ENCODE data around the gene VPS39.

VPS39 gene

DNA sequence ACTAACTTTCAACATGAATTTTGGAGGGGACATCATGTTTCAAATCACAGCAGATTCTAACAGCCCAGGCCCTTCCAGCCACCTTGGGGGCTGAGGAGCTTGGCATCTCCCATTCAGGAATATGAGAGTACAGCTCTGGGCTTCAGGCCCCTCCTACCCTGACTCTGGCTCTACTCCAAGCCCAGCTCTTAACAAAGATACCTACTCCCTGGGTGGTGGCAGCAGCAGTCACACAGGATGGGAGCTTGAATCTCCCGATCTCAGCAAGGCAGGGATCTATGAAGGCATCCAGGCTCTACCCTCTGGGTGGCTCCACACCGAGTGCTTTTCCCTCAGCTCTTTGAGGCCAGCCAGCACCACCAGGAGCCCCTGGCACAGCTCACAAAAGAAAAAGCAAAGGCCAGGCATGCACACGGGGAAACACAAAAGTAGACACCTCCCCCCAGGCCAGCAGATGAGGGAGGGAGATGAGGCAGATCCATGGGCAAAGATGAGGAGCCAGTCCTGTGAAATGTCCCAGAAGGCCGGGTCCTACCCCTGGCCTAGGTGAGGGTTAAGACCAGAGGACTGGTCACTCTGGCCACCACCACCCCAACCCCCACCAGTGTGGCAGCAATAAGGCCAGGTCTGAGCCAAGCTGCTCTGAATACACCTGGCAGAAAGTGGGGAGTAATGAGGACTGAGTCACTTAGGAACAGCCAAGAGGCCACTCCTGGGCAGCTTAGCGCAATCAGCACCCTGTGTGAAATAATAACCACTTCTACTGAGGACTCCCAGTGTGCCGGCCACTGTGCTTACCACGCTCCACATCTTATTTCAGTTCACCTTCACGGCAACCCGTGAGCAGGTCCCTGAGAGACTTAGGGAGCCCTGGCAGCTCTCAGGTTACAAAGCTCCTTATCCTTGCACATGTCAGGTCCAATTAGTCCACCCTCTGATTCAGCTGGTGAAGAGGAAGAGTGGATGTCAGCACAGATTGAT lies 76.0 kb downstream of the VPS39 start:
- no peak for DNase-seq (ENCODE audit: low read depth in 3 of 3)

DNA sequence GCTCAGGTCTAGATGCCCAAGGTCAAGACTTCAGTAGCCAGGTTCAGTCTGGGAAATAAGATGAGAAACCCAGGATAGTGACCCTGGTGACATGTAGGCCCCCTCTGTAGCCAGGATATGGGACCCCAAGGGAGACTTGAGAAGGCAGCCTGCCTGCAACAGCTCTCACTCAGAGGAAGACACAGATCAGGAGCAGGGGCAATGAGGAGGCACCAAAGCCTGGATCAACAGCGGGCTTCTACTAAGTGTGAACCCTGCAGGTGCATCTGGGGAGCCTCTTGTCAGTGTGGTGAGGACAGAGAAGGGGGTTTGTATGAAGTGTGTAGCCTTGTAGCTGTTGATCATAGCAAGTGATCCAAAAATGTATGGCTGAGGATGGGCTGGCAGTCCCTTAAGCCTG lies 77.1 kb downstream of the VPS39 start:
- no peak for DNase-seq (ENCODE audit: low read depth in 3 of 3)

DNA sequence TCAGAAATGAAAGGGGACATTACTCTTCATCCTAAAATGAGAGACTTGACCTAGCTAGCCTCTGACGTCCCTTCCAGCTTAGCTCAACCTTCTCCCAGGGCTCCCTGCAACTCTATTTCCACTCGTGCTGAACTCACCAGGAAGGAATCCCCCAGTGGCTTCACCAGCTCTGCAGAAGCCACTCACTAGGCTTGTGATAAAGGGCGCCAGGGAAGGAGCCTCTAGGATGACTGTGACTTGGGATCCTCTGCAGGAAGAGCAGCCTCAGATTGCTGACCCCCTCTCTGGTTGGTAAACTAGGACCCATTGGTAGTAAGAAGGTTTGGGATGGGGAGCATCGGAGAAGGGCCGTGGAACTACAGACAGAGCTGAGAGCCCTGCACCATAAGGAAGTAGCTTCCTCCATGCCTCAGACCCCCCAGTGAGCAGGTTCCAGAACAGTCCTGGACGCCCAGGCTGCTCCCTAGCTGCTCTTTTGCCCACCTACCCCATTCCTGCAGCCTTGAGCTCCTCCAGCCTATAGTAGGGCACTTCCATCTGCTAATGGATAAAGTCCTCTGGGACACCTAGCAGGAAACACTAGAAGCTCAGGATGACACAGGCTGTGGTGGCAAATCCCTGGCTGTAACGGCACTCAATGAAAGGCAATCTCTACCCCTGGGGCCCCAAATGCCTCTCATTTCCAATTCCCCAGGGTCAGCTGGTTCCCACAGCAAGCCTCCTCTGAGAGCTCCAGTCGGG lies 77.7 kb downstream of the VPS39 start:
- no peak for DNase-seq (ENCODE audit: low read depth in 3 of 3)

DNA sequence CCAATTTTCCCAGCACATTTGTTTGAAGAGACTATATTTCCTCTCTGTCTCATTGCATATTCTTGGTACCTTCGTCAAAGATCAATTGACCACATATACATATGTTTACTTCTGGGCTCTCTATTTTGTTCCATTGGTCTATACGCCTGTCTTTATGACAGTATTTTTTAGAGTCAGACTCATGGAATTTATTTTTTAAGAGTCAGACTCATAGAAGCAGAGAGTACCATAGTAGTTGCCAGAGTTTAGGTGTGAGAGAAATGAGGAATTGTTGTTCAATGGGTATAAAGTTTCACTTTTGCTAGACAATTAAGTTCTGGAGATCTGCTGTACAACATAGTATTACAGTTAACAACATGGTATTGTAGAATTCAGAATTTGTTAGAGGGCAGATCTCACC lies 78.7 kb downstream of the VPS39 start:
- no peak for DNase-seq (ENCODE audit: low read depth in 3 of 3)

DNA sequence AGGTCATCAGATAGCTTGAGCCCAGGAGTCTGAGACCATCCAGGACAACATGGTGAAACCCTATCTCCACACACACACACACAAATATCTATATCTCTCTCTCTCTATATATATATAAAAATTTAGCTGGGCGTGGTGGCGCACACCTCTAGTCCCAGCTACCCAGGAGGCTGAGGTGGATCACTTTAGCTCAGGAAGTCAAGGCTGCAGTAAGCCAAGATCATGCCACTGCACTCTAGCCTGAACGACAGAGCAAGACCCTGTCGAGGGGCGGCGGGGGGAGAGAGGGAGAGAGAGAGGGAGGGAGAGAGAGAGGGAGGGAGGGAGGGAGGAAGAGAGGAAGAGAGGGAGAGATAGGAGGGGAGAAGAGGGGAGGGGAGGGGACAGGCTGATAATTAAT lies 79.6 kb downstream of the VPS39 start:
- DNase-seq (ENCODE audit: low read depth in 3 of 3) = no peak

DNA sequence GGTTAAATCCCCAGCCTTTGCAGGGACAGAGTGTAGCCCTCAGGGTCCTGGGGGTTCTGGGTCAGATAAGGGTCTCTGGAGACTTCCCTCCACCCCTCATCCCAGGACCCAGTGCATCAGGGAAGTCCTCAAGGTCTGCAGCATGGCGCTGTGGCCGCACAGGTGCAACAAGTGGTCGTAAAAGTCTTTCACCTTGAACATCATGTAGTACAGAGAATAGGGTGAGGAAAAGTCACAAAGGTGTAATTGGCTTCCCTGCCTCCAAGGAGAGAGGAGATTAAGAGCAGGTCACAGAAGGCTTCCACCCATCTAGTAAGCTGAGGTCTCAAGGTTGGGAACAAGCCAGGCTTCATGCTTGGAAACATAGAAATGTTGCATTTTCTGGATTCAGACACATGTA lies 84.6 kb downstream of the VPS39 start:
- DNase-seq (ENCODE audit: low read depth in 3 of 3) = no peak

DNA sequence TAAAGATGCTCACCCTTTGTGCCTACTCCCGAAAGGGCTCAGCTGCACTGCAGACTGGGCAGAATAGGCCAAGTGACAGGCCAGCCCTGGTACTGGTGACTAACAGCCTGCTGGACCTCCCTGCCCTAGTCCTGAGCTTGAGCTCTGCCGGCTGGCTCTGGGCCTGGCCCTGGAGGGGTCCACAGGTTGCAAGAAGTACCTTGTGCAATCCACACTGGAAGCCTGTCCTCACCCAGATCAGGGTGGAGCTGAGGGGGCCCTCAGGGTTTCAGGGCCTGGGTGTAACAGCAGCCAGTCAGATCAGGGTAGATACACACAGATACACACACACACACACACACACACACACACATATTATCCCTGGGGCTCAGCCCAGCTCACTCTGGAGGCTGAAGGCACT lies 86.4 kb downstream of the VPS39 start:
- no peak for DNase-seq (ENCODE audit: low read depth in 3 of 3)

DNA sequence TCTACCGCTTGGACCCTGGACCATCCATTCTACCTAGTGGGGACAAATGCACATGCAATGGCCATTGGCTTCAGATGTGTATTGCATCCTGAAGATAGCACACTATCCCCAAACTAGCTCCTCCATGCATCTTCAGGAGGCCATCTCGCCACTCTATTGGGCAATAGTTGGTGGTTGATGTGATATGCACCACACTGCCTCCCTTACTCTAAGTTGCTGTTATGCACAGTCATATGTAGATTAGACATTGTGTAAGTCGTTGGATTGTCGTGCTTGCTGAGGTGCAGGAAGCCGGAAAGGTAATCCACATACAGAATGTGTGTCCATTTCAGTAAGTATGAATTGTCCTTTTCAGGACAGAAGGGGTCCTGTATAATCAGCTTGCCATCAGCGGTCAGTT lies 87.1 kb downstream of the VPS39 start:
- DNase-seq (ENCODE audit: low read depth in 3 of 3) = no peak

DNA sequence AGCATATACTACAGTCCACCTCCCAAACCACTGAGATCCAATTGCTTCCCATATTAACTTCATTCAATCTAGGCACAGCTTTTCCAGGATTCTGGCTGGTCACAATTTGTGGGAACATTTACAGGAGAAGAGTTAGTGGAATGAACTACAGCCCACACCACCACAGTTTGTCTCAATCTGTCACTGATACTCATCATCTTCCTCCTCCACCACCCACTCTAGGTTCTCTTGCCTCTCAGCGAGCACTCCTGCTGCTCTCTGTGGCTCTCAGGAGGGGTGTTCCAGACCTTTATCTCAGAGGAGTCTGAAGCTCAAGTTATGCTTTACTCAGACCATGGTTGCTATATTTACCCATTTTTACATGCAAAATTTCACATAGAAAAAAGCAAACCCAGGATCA lies 87.8 kb downstream of the VPS39 start:
- DNase-seq (ENCODE audit: low read depth in 3 of 3) = no peak

DNA sequence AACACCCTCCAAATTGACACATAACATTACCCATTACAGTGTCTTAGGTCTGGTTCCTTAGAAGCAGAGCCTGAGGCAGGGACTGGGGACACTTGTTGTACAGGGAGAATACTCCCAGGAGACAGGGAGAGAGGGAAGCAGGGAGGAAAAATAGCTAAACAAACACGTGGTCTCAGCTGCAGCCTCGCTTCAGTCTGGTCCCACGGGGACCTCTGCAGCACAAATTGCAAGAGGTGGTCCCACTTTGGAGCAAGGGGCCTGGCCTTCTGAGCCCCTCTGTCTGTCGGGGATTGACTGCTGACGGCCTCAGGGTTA lies 88.7 kb downstream of the VPS39 start:
- DNase-seq (ENCODE audit: low read depth in 3 of 3) = no peak

DNA sequence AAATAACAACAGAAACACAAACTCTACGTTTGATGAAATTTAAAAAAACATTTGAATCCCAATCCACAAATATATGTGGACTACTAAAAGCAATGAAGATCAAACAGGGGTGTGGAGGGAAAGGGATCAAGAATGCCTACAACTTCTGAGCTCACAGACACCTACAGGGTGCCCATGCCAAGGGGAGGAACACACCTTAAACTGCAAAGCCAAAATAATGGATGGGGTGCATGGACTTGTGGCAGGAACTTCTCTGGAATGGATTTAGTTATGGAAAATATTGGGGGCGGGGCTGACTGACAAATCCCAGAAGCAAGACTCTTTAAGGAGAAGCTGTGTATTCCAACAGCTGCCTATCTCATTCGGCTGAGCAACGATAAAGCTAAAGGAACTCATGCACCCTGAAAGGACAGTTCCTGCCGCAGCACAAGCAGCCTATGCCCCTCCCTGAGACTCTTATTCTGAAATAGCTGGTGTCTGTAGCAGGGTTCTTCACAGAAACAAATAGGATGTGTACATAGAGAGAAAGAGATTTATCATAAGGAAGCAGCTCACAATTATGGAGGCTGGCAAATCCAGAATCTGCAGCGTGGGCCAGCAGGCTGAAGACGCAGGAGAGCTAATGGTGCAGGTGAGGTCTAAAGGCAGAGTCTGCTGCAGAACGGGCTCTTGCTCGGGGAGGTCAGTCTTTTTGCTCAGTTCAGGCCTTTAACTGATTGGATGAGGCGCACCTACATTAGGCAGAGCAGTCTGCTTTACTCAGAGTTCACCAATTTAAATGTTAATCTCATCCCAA lies 89.3 kb downstream of the VPS39 start:
- no peak for DNase-seq (ENCODE audit: low read depth in 3 of 3)

DNA sequence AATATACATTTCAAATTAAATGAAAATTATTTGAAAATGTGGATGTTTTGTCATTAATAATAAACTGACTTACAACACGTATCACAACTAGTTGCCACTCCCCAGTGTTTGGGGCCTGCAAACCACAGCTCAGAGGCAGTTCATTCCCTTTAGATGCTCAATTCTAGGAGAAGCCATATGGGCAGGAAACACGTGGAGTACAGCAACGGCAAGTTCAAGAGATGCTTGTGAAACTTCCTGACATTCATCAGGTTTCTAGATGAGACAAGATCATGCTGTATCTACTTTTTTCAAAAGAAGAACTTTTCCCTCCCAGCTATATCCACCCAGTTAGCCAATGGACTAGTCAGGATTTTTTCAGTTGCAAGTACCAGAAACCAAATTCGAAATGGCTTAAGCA lies 96.2 kb downstream of the VPS39 start:
- DNase-seq (ENCODE audit: low read depth in 3 of 3) = no peak

DNA sequence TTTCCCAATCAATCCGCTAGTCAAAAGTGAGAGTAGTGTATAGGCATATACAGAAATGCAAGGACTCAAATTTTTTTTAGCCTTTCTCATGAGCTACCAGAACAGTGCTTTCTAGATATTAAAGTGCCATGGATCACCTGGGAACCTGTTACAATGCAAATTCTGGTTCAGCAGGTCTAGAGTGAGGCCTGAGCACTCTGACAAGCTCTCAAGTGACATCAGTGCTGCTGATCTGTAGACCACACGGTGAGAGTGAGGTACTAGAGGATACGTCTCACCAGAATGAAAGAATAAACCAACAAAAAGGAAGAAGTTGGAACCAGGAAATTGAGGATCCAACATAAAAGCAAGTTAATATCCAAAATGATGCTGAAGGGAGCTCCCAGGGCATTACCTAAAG lies 97.7 kb downstream of the VPS39 start:
- DNase-seq (ENCODE audit: low read depth in 3 of 3) = no peak

DNA sequence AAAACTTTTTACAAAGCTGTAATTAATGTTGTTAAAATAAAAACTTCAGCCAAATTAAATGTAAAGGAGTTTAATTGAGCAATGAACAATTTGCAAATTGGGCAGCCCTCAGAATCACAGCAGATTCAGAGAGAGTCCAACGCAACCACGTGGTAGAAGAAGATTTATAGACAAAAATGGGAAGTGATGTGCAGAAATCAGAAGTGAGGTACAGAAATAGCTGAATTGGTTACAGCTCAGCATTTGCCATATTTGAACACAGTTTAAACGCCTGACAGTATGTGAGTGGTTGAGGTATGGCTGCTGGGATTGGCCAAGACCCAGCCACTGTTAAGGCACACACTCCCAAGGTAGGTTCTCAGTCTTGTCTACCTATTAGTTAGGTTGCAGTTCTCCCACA lies 99.3 kb downstream of the VPS39 start:
- DNase-seq (ENCODE audit: low read depth in 3 of 3) = no peak

All from stimulated activated CD4-positive, alpha-beta T cell treated with anti-CD3 and anti-CD28 coated beads, TNF-alpha, amount 100 ng/mL, for 24 hours (primary cell).